ENCODE results near the gene NUP37. TPM values are rescaled to one million over a fixed set of nuclear protein-coding genes. Genes with fewer than 3 reads are reported as not detected.
A peak's percentile ranks its signal among the peaks of the same experiment; 100 is the strongest.
"Not testable (repeated sequence)": the region's sequence is repeated elsewhere in the genome, so short reads cannot be mapped to it uniquely, and the experiment has no call there.

The NUP37 gene
- total RNA-seq, 4 donors from 2014 or later: 11.6 to 26.6 (median 19.2) TPM

- intact Hi-C loops (cut with DNase I; ENCODE audit: low total_unique reads) (no loop called here), in situ Hi-C loops (cut with MboI; ENCODE audit: low sequenced_read_pairs in 4 of 4) (no loop called here)
- Histone ChIP-seq H3K4me3 (no peak overlapping the region), H3K36me3 (peaks cover 0 to 50% of the 10 kb centered on the region in 2 donors), H3K9me3 (no peaks in the 10 kb centered on the region), H3K4me1 (no peaks in the 10 kb centered on the region), H3K27me3 (no peaks in the 10 kb centered on the region), H3K27ac (no peak overlapping the region)
- DNase-seq: no peak
- ATAC-seq: no peak
- TF ChIP-seq POLR2A (IDR thresholded peaks at IDR 0.05) (no peak), CTCF (IDR thresholded peaks at IDR 0.05 in 4 of 5, conservative IDR thresholded peaks at IDR 0.05 in 1 of 5) (no peak)
Observed at GRCh38 chr12:102080842-102081241, 39.1 kb downstream of the NUP37 start.

- peaks cover 9 to 29% of the 10 kb centered on the region in 2 donors for H3K4me1 ChIP-seq
- DNase-seq; intact Hi-C loops (cut with DNase I; ENCODE audit: low total_unique reads); ATAC-seq; H3K27me3 ChIP-seq; H3K27ac ChIP-seq; H3K4me3 ChIP-seq; H3K9me3 ChIP-seq; in situ Hi-C loops (cut with MboI; ENCODE audit: low sequenced_read_pairs in 4 of 4): not testable (repeated sequence)
- peaks cover 0 to 16% of the 10 kb centered on the region in 2 donors for H3K36me3 ChIP-seq
Observed at GRCh38 chr12:102072092-102072491, 47.8 kb downstream of the NUP37 start.

- in situ Hi-C loops (cut with MboI; ENCODE audit: low sequenced_read_pairs in 4 of 4) (no loop called here), intact Hi-C loops (cut with DNase I; ENCODE audit: low total_unique reads) (no loop called here)
- no peaks in the 10 kb centered on the region for H3K36me3 ChIP-seq
- H3K27ac ChIP-seq: peak overlapping the region in 1 of 4 donors; percentile 15
- no peaks in the 10 kb centered on the region for H3K27me3 ChIP-seq
- ATAC-seq (no peak), DNase-seq (no peak)
- TF ChIP-seq CTCF (IDR thresholded peaks at IDR 0.05 in 4 of 5, conservative IDR thresholded peaks at IDR 0.05 in 1 of 5) (no peak), POLR2A (IDR thresholded peaks at IDR 0.05) (no peak)
- H3K9me3 ChIP-seq: no peaks in the 10 kb centered on the region
- H3K4me1 ChIP-seq: peaks cover 9 to 30% of the 10 kb centered on the region in 2 donors
- H3K4me3 ChIP-seq: no peak overlapping the region
Observed at GRCh38 chr12:102069707-102070106, 50.2 kb downstream of the NUP37 start.

GRCh38 chr12:102067574-102068258 is 52.2 kb downstream of the NUP37 start:
- in situ Hi-C loops (cut with MboI; ENCODE audit: low sequenced_read_pairs in 4 of 4) (no loop called here), intact Hi-C loops (cut with DNase I; ENCODE audit: low total_unique reads) (no loop called here)
- peak overlapping the region in 2 of 4 donors; percentile 44 to 45 for H3K27ac ChIP-seq
- no peaks in the 10 kb centered on the region for H3K27me3 ChIP-seq
- DNase-seq: no peak
- TF ChIP-seq CTCF (IDR thresholded peaks at IDR 0.05 in 4 of 5, conservative IDR thresholded peaks at IDR 0.05 in 1 of 5) (no peak), POLR2A (IDR thresholded peaks at IDR 0.05) (no peak)
- peaks cover 9 to 30% of the 10 kb centered on the region in 2 donors for H3K4me1 ChIP-seq
- H3K36me3 ChIP-seq: no peaks in the 10 kb centered on the region
- no peaks in the 10 kb centered on the region for H3K9me3 ChIP-seq
- peak; percentile 55 to 73 for ATAC-seq
- no peak overlapping the region for H3K4me3 ChIP-seq

- ATAC-seq (no peak), DNase-seq (no peak)
- Histone ChIP-seq H3K27me3 (no peaks in the 10 kb centered on the region), H3K9me3 (no peaks in the 10 kb centered on the region), H3K4me1 (peaks cover 9 to 30% of the 10 kb centered on the region in 2 donors), H3K27ac (no peak overlapping the region), H3K36me3 (peaks cover 0 to 6% of the 10 kb centered on the region in 2 donors), H3K4me3 (no peak overlapping the region)
- in situ Hi-C loops (cut with MboI; ENCODE audit: low sequenced_read_pairs in 4 of 4): no loop called here
- TF ChIP-seq CTCF (IDR thresholded peaks at IDR 0.05 in 4 of 5, conservative IDR thresholded peaks at IDR 0.05 in 1 of 5): no peak
- intact Hi-C loops (cut with DNase I; ENCODE audit: low total_unique reads): no loop called here
Observed at GRCh38 chr12:102064476-102064875, 55.4 kb downstream of the NUP37 start.

Data from gastrocnemius medialis (tissue), 4 donors.